Panc1 (cell line): ENCODE measurements around the gene SLC32A1. TPM values are rescaled to one million over a fixed set of nuclear protein-coding genes. Genes with fewer than 3 reads are reported as not detected.

Experiments used
- ATAC-seq: fragments of 200-7000 bp; cut with Tn5 transposase; 2 replicates; pipeline ENCODE4 v1.9.1; 2020; ENCODE audit warnings: mild to moderate bottlenecking, moderate library complexity
- BruUV-seq: library from RNA; stranded (reverse); fragments of 400-500 nt; replicated peaks from 2 replicates; lab custom pipeline; 2021; lab: Mats Ljungman, UMichigan
- CTCF ChIA-PET: fragments of 300-600 bp; sonication (Branson Sonifier 250); formaldehyde crosslinking; loops from one replicate; lab custom pipeline; 2022; ENCODE audit warnings: antibody characterized with exemption; lab: Charles Lee
- POLR2A ChIA-PET: fragments of 300-600 bp; sonication (Branson Sonifier 250); formaldehyde crosslinking; loops from one replicate; lab custom pipeline; 2022; ENCODE audit warnings: antibody characterized with exemption; lab: Charles Lee
- DNase-seq: peaks from one replicate; pipeline ENCODE4 v3.0.0-alpha.2; 2010; ENCODE audit warnings: low read depth, low spot score
- H3K27ac ChIP-seq: 2 replicates; pipeline ENCODE4 v1.5.1; 2011; ENCODE audit warnings: mild to moderate bottlenecking, low read length, inconsistent platforms
- H3K27me3 ChIP-seq: fragments of 200-500 bp; sonication (Bioruptor generic); 2 replicates; pipeline ENCODE4 v1.6.0; 2014; ENCODE audit warnings: low read length, inconsistent platforms; ENCODE audit not compliant: control insufficient read depth, insufficient read depth
- H3K36me3 ChIP-seq: fragments of 200-500 bp; sonication (Bioruptor generic); 2 replicates; pipeline ENCODE4 v1.5.1; 2014; ENCODE audit warnings: inconsistent platforms, mild to moderate bottlenecking, low read length, moderate library complexity; ENCODE audit not compliant: control insufficient read depth, insufficient read depth
- H3K4me1 ChIP-seq: 2 replicates; pipeline ENCODE4 v1.5.1; 2011; ENCODE audit warnings: inconsistent platforms, mild to moderate bottlenecking, low read length, moderate library complexity; ENCODE audit not compliant: control insufficient read depth, insufficient read depth
- H3K4me3 ChIP-seq, 2 experiments: 2 replicates each; pipeline ENCODE4 v1.5.1; 2011 to 2012; ENCODE audit warnings: low read depth in 2 of 2, low read length in 2 of 2, mild to moderate bottlenecking in 2 of 2, inconsistent platforms in 1 of 2, moderate library complexity in 1 of 2
- H3K9me3 ChIP-seq: fragments of 200-500 bp; sonication (Bioruptor generic); 2 replicates; pipeline ENCODE4 v1.5.1; 2014; ENCODE audit warnings: low read depth, mild to moderate bottlenecking, inconsistent platforms, low read length, moderate library complexity; ENCODE audit not compliant: control insufficient read depth, insufficient read depth
- POLR2AphosphoS5 ChIP-seq: IDR thresholded peaks from 2 replicates; pipeline ENCODE4 v1.6.1; 2012; ENCODE audit warnings: mild to moderate bottlenecking, low read depth, low read length, moderate library complexity
- SIN3A ChIP-seq: IDR thresholded peaks from 2 replicates; pipeline ENCODE4 v1.6.1; 2012; ENCODE audit warnings: low read depth, mild to moderate bottlenecking, low read length, moderate library complexity, borderline replicate concordance; ENCODE audit not compliant: insufficient read depth
- TCF7L2 ChIP-seq: IDR thresholded peaks from 2 replicates; pipeline ENCODE4 v1.6.1; 2011; ENCODE audit warnings: mild to moderate bottlenecking, low read depth, low read length, inconsistent platforms
- in situ Hi-C: cut with HindIII; loops from 2 replicates; pipeline ENCODE4 v1.10.0; 2016; ENCODE audit warnings: low sequenced_read_pairs, low pct_unique_long_range_greater_than_20kb
- intact Hi-C: fragments of 100-400 bp; cut with micrococcal nuclease; formaldehyde crosslinking; loops from one replicate; pipeline ENCODE4 v1.10.0; 2022; ENCODE audit not compliant: unreplicated experiment
- total RNA-seq: library from RNA; stranded (reverse); gene quantifications from one replicate; pipeline ENCODE4 v1.2.1, GENCODE V29; 2021; ENCODE audit not compliant: unreplicated experiment
- TF ChIP-seq, protein P1 (sequence below), 2 experiments: IDR thresholded peaks; 2 replicates each; pipeline ENCODE4 v1.6.1; 2011 to 2012; ENCODE audit warnings: low read depth in 2 of 2, control low read depth in 1 of 2, low read length in 1 of 2, mild to moderate bottlenecking in 1 of 2, moderate library complexity in 1 of 2; ENCODE audit not compliant: insufficient read depth in 1 of 2
- TF ChIP-seq, protein P2 (sequence below): fragments of 450-650 bp; IDR thresholded peaks from 2 replicates; pipeline ENCODE4 v1.5.1; 2017; ENCODE audit warnings: mild to moderate bottlenecking

The SLC32A1 gene
- total RNA-seq, 1 experiment from 2014 or later, result not detected

DNA sequence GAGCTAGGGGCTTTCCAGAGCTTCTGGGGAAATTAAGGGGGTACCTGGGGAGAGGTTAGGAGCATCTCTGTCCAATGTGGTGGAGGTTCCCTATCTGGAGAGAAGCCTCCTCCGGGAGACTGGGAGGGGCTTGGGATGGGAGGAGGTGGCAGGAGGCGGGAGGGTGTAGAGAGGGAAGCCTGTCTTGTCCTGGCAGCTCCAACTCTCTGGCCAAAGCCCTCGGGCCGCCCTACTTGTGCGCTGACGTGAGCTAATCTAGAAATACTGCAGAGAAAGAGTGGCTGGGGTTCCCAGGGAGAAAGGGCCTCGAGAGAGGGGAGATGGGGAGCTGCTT is 1.6 kb upstream of the SLC32A1 start:
- ATAC-seq, result no peak
- no peak for TF ChIP-seq TCF7L2
- TF ChIP-seq, protein P1, sequence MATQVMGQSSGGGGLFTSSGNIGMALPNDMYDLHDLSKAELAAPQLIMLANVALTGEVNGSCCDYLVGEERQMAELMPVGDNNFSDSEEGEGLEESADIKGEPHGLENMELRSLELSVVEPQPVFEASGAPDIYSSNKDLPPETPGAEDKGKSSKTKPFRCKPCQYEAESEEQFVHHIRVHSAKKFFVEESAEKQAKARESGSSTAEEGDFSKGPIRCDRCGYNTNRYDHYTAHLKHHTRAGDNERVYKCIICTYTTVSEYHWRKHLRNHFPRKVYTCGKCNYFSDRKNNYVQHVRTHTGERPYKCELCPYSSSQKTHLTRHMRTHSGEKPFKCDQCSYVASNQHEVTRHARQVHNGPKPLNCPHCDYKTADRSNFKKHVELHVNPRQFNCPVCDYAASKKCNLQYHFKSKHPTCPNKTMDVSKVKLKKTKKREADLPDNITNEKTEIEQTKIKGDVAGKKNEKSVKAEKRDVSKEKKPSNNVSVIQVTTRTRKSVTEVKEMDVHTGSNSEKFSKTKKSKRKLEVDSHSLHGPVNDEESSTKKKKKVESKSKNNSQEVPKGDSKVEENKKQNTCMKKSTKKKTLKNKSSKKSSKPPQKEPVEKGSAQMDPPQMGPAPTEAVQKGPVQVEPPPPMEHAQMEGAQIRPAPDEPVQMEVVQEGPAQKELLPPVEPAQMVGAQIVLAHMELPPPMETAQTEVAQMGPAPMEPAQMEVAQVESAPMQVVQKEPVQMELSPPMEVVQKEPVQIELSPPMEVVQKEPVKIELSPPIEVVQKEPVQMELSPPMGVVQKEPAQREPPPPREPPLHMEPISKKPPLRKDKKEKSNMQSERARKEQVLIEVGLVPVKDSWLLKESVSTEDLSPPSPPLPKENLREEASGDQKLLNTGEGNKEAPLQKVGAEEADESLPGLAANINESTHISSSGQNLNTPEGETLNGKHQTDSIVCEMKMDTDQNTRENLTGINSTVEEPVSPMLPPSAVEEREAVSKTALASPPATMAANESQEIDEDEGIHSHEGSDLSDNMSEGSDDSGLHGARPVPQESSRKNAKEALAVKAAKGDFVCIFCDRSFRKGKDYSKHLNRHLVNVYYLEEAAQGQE (IDR thresholded peaks at IDR 0.05; ENCODE audit: insufficient read depth in 1 of 2, low read depth in 2 of 2, low read length in 1 of 2), result no peak
- ChIA-PET CTCF (no interaction called here), POLR2A (no interaction called here)
- no peaks in the 10 kb centered on the region; the same call in 1 of the 2 replicates for H3K4me1 ChIP-seq
- no peak for DNase-seq
- no peak overlapping the region for H3K4me3 ChIP-seq
- BruUV-seq, result no TSS peak
- in situ Hi-C loops (no loop called here), intact Hi-C loops (no loop called here)
- no peaks in the 10 kb centered on the region for H3K9me3 ChIP-seq
- no peak overlapping the region for H3K27ac ChIP-seq
- H3K36me3 ChIP-seq, result no peaks in the 10 kb centered on the region
- peaks cover 28% of the 10 kb centered on the region for H3K27me3 ChIP-seq

DNA sequence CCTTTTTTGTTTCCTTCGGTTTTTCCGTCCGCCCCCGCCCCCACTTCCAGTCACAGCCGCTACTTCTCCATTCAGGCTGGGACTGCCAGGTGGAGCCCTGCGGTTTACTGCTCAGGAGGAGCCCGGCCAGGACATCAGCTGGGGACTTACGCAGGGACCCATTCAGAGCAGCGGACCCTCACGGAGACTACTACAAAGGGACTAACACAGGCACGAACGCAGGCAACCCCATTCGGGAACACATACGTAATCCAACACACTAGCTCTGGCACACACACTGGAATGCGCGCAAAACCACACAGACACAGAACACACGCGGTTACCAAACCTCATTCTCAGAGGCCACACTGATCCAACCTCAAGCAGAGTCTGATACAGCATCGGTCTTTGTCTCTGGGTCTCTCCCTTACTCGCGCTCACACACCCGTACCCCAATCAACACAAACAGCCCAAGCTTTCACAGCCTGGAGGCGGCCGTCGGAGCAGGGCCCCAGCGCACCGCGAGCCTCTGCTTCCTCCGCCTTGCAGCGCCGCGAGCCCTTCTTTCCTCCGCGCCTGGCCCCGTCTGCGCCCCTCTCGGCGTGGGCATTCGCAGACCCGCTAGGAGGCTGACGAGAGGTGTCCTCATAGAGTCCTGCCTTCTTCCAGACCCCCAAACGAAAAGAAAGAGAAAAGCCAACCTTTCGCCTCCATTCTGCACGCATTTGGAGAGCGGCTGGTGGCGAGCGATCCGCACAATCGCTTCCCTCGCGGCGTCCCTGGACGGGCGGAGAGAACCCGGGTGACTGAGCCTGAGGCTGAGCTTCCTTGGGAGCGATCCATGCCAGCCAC is 1.1 kb upstream of the SLC32A1 start:
- H3K4me1 ChIP-seq, result no peaks in the 10 kb centered on the region; the same call in 1 of the 2 replicates
- intact Hi-C loops, result no loop called here
- no peak overlapping the region for H3K27ac ChIP-seq
- no peak overlapping the region for H3K4me3 ChIP-seq
- TF ChIP-seq SIN3A (no peak), POLR2AphosphoS5 (no peak), TCF7L2 (no peak)
- TF ChIP-seq, protein P1 (IDR thresholded peaks at IDR 0.05; ENCODE audit: insufficient read depth in 1 of 2, low read depth in 2 of 2, low read length in 1 of 2), result no peak
- TF ChIP-seq, protein P2, sequence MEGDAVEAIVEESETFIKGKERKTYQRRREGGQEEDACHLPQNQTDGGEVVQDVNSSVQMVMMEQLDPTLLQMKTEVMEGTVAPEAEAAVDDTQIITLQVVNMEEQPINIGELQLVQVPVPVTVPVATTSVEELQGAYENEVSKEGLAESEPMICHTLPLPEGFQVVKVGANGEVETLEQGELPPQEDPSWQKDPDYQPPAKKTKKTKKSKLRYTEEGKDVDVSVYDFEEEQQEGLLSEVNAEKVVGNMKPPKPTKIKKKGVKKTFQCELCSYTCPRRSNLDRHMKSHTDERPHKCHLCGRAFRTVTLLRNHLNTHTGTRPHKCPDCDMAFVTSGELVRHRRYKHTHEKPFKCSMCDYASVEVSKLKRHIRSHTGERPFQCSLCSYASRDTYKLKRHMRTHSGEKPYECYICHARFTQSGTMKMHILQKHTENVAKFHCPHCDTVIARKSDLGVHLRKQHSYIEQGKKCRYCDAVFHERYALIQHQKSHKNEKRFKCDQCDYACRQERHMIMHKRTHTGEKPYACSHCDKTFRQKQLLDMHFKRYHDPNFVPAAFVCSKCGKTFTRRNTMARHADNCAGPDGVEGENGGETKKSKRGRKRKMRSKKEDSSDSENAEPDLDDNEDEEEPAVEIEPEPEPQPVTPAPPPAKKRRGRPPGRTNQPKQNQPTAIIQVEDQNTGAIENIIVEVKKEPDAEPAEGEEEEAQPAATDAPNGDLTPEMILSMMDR, result no peak
- H3K27me3 ChIP-seq, result peaks cover 22% of the 10 kb centered on the region
- BruUV-seq, result no TSS peak
- no peak for DNase-seq
- H3K36me3 ChIP-seq, result no peaks in the 10 kb centered on the region
- ATAC-seq, result peak; percentile 46; the same call in 1 of the 2 replicates
- CTCF ChIA-PET, result no interaction called here
- POLR2A ChIA-PET, result no interaction called here
- no peaks in the 10 kb centered on the region for H3K9me3 ChIP-seq
- in situ Hi-C loops, result no loop called here
